Esophagus muscularis mucosa (tissue), 4 donors: ENCODE results near the gene PLP2.

Experiments used
- EP300 ChIP-seq: sonication (generic); formaldehyde crosslinking; IDR thresholded peaks from one replicate; pipeline ENCODE4 v1.6.1; 2017; ENCODE audit warnings: antibody characterized with exemption
- POLR2A ChIP-seq: fragments of 450-650 bp; IDR thresholded peaks from one replicate; pipeline ENCODE4 v1.6.1; 2017; ENCODE audit warnings: antibody characterized with exemption, moderate library complexity, mild to moderate bottlenecking, low read depth
- POLR2AphosphoS5 ChIP-seq, 2 donors: sonication (generic); formaldehyde crosslinking; IDR thresholded peaks; one replicate each; pipeline ENCODE4 v1.6.1; 2017; ENCODE audit warnings: antibody characterized with exemption in 2 of 2
- TF ChIP-seq, protein P1 (sequence below), 3 experiments: fragments of 200-600 bp in 2 of 3; fragments of 450-650 bp in 1 of 3; sonication (generic) in 2 of 3; IDR thresholded peaks; one replicate each; pipeline ENCODE4 v1.5.1; 2017 to 2019; ENCODE audit warnings: antibody characterized with exemption in 3 of 3, mild to moderate bottlenecking in 2 of 3, moderate library complexity in 1 of 3

GRCh38 chrX:49205443-49205842, 33.7 kb downstream of the PLP2 start:
- TF ChIP-seq, protein P1, sequence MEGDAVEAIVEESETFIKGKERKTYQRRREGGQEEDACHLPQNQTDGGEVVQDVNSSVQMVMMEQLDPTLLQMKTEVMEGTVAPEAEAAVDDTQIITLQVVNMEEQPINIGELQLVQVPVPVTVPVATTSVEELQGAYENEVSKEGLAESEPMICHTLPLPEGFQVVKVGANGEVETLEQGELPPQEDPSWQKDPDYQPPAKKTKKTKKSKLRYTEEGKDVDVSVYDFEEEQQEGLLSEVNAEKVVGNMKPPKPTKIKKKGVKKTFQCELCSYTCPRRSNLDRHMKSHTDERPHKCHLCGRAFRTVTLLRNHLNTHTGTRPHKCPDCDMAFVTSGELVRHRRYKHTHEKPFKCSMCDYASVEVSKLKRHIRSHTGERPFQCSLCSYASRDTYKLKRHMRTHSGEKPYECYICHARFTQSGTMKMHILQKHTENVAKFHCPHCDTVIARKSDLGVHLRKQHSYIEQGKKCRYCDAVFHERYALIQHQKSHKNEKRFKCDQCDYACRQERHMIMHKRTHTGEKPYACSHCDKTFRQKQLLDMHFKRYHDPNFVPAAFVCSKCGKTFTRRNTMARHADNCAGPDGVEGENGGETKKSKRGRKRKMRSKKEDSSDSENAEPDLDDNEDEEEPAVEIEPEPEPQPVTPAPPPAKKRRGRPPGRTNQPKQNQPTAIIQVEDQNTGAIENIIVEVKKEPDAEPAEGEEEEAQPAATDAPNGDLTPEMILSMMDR (IDR thresholded peaks at IDR 0.05), result no peak
- no peak for TF ChIP-seq POLR2AphosphoS5 (IDR thresholded peaks at IDR 0.05)
- TF ChIP-seq EP300, result no peak
- TF ChIP-seq POLR2A, result no peak
